OCI-LY3 (cell line): ENCODE measurements around the gene RFWD3.

ENCODE experiments used
- H2AFZ ChIP-seq: fragments of 200-600, 300-600 bp; shearing (Covaris generic); 2 replicates; pipeline ENCODE4 v1.6.0; 2014; ENCODE audit warnings: antibody characterized with exemption, low read depth, low read length
- H3K27ac ChIP-seq: fragments of 200-600, 300-600 bp; sonication (generic); 2 replicates; pipeline ENCODE4 v1.5.1; 2014; ENCODE audit warnings: mild to moderate bottlenecking, low read length, moderate library complexity, mixed read lengths
- H3K27me3 ChIP-seq: fragments of 200-600, 300-600 bp; sonication (generic); 2 replicates; pipeline ENCODE4 v1.6.1; 2014; ENCODE audit warnings: low read depth, low read length, mixed read lengths
- H3K36me3 ChIP-seq: fragments of 200-600, 300-600 bp; sonication (generic); replicated peaks from 2 replicates; pipeline ENCODE3; 2014; ENCODE audit warnings: low read depth, low read length, mixed read lengths
- H3K4me1 ChIP-seq: fragments of 300-600, 200-600 bp; sonication (generic); 2 replicates; pipeline ENCODE4 v1.6.1; 2014; ENCODE audit warnings: low read length, mixed read lengths
- H3K4me2 ChIP-seq: fragments of 200-600, 300-600 bp; sonication (generic); 2 replicates; pipeline ENCODE4 v1.6.1; 2014; ENCODE audit warnings: low read length, mixed read lengths
- H3K4me3 ChIP-seq: fragments of 300-600, 200-600 bp; sonication (generic); 2 replicates; pipeline ENCODE4 v1.5.1; 2014; ENCODE audit warnings: antibody characterized with exemption, mild to moderate bottlenecking, low read length, moderate library complexity
- H3K79me2 ChIP-seq: fragments of 300-600, 200-600 bp; shearing (Covaris generic); 2 replicates; pipeline ENCODE4 v1.6.1; 2014; ENCODE audit warnings: mild to moderate bottlenecking, low read length, mixed read lengths
- H3K9ac ChIP-seq: fragments of 300-600, 200-600 bp; shearing (Covaris generic); 2 replicates; pipeline ENCODE4 v1.6.0; 2014; ENCODE audit warnings: mild to moderate bottlenecking, low read length, moderate library complexity
- H3K9me3 ChIP-seq: fragments of 200-600, 300-600 bp; shearing (Covaris generic); 2 replicates; pipeline ENCODE4 v1.6.1; 2014; ENCODE audit warnings: low read length, mixed read lengths; ENCODE audit not compliant: insufficient read depth
- H4K20me1 ChIP-seq: fragments of 200-600, 300-600 bp; sonication (generic); 2 replicates; pipeline ENCODE4 v1.6.1; 2016; ENCODE audit warnings: low read length, mixed read lengths; ENCODE audit not compliant: insufficient read depth
- CTCF ChIP-seq: fragments of 200-600, 300-600 bp; sonication (generic); IDR thresholded peaks from 2 replicates; pipeline ENCODE4 v1.5.1; 2014; ENCODE audit warnings: antibody characterized with exemption, low read length, low read depth
- EZH2phosphoT487 ChIP-seq: fragments of 200-600 bp; shearing (Covaris generic); IDR thresholded peaks from 2 replicates; pipeline ENCODE4 v1.6.1; 2018; ENCODE audit warnings: antibody characterized with exemption, mixed run types, low read depth

Gene RFWD3

GRCh38 chr16:74573622-74574021 is 93.1 kb downstream of the RFWD3 start:
- H3K9me3 ChIP-seq: no peaks in the 10 kb centered on the region
- no peak overlapping the region for H3K9ac ChIP-seq
- H3K4me1 ChIP-seq: peaks cover 13% of the 10 kb centered on the region
- TF ChIP-seq EZH2phosphoT487 (no peak), CTCF (no peak)
- no peaks in the 10 kb centered on the region for H3K36me3 ChIP-seq
- no peaks in the 10 kb centered on the region for H3K27me3 ChIP-seq
- no peak overlapping the region for H2AFZ ChIP-seq
- H4K20me1 ChIP-seq: peaks cover 61% of the 10 kb centered on the region
- H3K27ac ChIP-seq: no peak overlapping the region
- H3K4me2 ChIP-seq: no peak overlapping the region
- no peak overlapping the region for H3K4me3 ChIP-seq
- peaks cover 91% of the 10 kb centered on the region for H3K79me2 ChIP-seq
